Activated naive CD8-positive, alpha-beta T cell treated with anti-CD3 and anti-CD28 coated beads, Interleukin-2, amount 50 U/mL, for 24 hours (primary cell): Measurements from ENCODE around the gene SLC25A51.

Experiments
- ATAC-seq: fragments of 150-1000 bp; cut with Tn5 transposase; one replicate; pipeline ENCODE4 v1.10.0; 2021
- DNase-seq: peaks from one replicate; pipeline ENCODE4 v3.0.0; 2021
- H3K27ac Mint-ChIP-seq: one replicate; pipeline ENCODE4 v1.8.0; 2021; ENCODE audit warnings: mild to moderate bottlenecking, mixed read lengths
- H3K27me3 Mint-ChIP-seq: one replicate; pipeline ENCODE4 v1.8.0; 2021; ENCODE audit warnings: mixed read lengths
- H3K36me3 Mint-ChIP-seq: one replicate; pipeline ENCODE4 v1.8.0; 2021; ENCODE audit warnings: low read depth, mixed read lengths
- H3K4me1 Mint-ChIP-seq: one replicate; pipeline ENCODE4 v1.8.0; 2021; ENCODE audit warnings: mixed read lengths
- H3K4me3 Mint-ChIP-seq: one replicate; pipeline ENCODE4 v1.8.0; 2021; ENCODE audit warnings: mild to moderate bottlenecking, moderate library complexity, mixed read lengths
- H3K9me3 Mint-ChIP-seq: one replicate; pipeline ENCODE4 v1.8.0; 2021; ENCODE audit warnings: mixed read lengths

SLC25A51 gene, protein sequence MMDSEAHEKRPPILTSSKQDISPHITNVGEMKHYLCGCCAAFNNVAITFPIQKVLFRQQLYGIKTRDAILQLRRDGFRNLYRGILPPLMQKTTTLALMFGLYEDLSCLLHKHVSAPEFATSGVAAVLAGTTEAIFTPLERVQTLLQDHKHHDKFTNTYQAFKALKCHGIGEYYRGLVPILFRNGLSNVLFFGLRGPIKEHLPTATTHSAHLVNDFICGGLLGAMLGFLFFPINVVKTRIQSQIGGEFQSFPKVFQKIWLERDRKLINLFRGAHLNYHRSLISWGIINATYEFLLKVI

DNA sequence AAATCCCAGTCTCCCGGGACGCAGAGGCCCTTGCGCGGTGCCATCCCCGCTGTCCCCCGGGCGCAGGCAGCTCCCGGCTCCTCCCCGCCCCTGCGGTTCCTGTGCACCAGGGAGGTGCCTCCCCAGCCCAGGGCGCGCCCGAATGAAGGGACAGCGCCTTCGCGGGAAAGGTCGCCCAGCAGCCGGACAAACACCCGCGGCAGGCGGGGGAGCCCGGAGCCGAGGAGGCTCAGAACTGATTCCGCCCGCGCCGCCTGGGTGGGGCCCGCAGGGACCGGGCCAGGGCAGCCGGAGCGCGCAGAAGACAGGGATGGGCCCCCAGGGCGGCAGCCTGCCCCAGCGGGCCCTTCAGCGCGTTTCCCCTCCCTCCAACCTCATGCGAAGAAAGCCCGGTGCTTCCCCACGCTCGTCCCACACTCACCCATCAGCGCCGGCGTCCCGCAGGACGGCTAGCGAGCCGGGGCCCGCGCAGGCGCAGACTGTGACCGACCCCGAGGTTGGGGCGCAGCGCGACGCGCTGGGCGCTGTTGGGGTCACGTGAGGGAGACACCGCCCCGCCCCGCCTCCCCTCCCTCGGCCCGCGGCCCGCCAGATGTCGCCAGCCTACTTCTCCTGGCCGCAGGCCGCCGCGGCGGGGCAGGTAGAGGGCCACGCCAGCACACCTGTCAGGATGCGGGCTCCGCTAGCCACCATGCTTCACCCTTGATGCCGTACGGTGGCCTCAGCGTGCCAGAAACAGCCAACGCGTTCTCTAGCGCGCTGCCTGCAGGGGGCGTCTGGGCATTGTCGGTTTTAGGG, at the start of gene SLC25A51:
TSS of gene SLC25A51 (minus strand) at position 481 of the 798 bp plus-strand sequence. CDS start 15,577 bp downstream, outside the sequence.
- H3K36me3 Mint-ChIP-seq, result no peaks in the 10 kb centered on the region
- peak; percentile 85 for ATAC-seq
- DNase-seq, result peak; percentile 95
- peak within 1 kb of the TSS; percentile 91 for H3K4me3 Mint-ChIP-seq
- H3K27me3 Mint-ChIP-seq, result no peaks in the 10 kb centered on the region
- H3K4me1 Mint-ChIP-seq, result peaks cover 29% of the 10 kb centered on the region
- no peaks in the 10 kb centered on the region for H3K9me3 Mint-ChIP-seq
- H3K27ac Mint-ChIP-seq, result peak within 1 kb of the TSS; percentile 88

GRCh38 chr9:37953206-37953774, 49.4 kb upstream of the SLC25A51 start:
- DNase-seq (no peak), ATAC-seq (no peak)
- H3K4me1 Mint-ChIP-seq, result peaks cover 34% of the 10 kb centered on the region
- no peaks in the 10 kb centered on the region for H3K9me3 Mint-ChIP-seq
- H3K27ac Mint-ChIP-seq, result peak overlapping the region; percentile 93
- H3K27me3 Mint-ChIP-seq, result no peaks in the 10 kb centered on the region
- peaks cover 6% of the 10 kb centered on the region for H3K36me3 Mint-ChIP-seq
- H3K4me3 Mint-ChIP-seq, result peak overlapping the region; percentile 61

- Mint-ChIP-seq H3K27ac (peak overlapping the region; percentile 93), H3K36me3 (peaks cover 6% of the 10 kb centered on the region), H3K4me1 (peaks cover 34% of the 10 kb centered on the region), H3K9me3 (no peaks in the 10 kb centered on the region), H3K4me3 (no peak overlapping the region), H3K27me3 (no peaks in the 10 kb centered on the region)
- DNase-seq, result no peak
- no peak for ATAC-seq
Observed at GRCh38 chr9:37952731-37953130, 48.8 kb upstream of the SLC25A51 start.

DNA sequence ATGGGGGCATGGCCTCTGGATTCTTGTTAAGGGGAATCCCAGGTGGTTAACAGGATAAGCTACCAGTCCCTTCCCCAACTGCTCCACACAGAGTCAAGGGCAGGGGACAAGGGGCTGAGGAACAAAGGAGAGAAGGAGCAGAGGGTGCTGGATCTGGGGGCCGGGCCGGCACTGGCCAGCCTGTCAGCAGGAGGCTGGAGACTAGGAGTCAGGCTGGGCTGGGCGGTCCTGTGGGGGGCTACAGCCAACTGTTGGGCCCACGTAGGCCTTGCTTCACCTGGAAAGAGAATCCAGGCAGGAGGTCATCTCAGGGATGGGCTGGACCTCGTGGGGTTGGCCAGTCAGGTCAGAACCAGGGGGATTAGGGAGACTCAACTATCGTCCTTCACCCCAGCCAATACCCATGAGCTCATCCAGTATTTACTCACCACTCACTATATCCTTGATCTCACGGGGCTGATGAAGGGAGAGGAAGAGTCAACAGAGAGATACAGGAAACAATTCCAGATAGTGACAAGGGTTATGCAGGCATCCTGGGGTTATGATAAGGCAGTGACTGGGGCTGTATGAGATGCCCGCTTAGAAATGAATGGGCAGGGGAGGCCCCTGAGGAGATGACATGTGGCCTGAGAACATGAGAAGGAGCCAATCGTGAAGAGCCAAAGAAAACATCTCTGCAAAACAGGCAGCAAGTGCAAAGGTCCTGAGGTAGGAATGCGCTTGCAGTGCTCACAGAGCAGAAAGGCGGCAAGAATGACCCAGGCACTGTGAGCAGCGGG, 47.9 kb upstream of the SLC25A51 start:
- peak overlapping the region; percentile 7 for H3K27ac Mint-ChIP-seq

DNA sequence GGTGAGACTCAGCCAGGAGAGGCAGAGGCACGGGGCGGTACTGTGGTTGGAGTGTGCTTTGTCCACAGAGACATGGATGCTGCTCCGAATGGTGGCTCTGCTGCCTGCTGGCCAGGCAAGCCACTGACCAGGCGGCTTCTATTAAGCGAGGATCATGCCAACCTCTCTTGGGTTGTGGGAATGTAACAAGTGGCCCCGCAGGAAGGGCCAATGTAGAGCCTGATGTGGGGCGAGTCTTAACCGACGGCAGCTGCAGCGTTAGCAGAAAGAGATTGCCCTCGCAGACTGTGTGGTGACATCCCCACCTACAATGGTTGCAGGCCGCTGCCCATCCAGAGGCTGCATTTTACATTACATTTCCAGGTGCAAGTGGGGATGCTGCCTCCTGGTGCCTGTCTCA, 46.6 kb upstream of the SLC25A51 start:
- peaks cover 6% of the 10 kb centered on the region for H3K36me3 Mint-ChIP-seq
- no peaks in the 10 kb centered on the region for H3K9me3 Mint-ChIP-seq
- H3K27me3 Mint-ChIP-seq, result no peaks in the 10 kb centered on the region

More for the DNA sequence above, 47.9 kb upstream of the SLC25A51 start:
- Mint-ChIP-seq H3K36me3 (peaks cover 6% of the 10 kb centered on the region), H3K4me3 (no peak overlapping the region), H3K4me1 (peaks cover 34% of the 10 kb centered on the region), H3K27me3 (no peaks in the 10 kb centered on the region), H3K9me3 (no peaks in the 10 kb centered on the region)
- no peak for DNase-seq
- no peak for ATAC-seq

GRCh38 chr9:37949576-37949975, 45.6 kb upstream of the SLC25A51 start:
- DNase-seq (no peak), ATAC-seq (no peak)
- H3K36me3 Mint-ChIP-seq, result peaks cover 6% of the 10 kb centered on the region
- no peak overlapping the region for H3K27ac Mint-ChIP-seq
- H3K4me1 Mint-ChIP-seq, result peaks cover 27% of the 10 kb centered on the region
- no peaks in the 10 kb centered on the region for H3K27me3 Mint-ChIP-seq
- H3K9me3 Mint-ChIP-seq, result no peaks in the 10 kb centered on the region
- H3K4me3 Mint-ChIP-seq, result no peak overlapping the region

More for the DNA sequence above, 46.6 kb upstream of the SLC25A51 start:
- Mint-ChIP-seq H3K4me1 (peaks cover 34% of the 10 kb centered on the region), H3K4me3 (no peak overlapping the region), H3K27ac (no peak overlapping the region)
- DNase-seq, result no peak
- ATAC-seq, result no peak

GRCh38 chr9:37948417-37948980, 44.6 kb upstream of the SLC25A51 start:
- Mint-ChIP-seq H3K36me3 (peaks cover 6% of the 10 kb centered on the region), H3K4me1 (peaks cover 17% of the 10 kb centered on the region)
- no peak for ATAC-seq

GRCh38 chr9:37947977-37948376, 44.0 kb upstream of the SLC25A51 start:
- H3K36me3 Mint-ChIP-seq, result peaks cover 6% of the 10 kb centered on the region
- H3K27me3 Mint-ChIP-seq, result peaks cover 1% of the 10 kb centered on the region
- no peak overlapping the region for H3K27ac Mint-ChIP-seq
- peaks cover 11% of the 10 kb centered on the region for H3K4me1 Mint-ChIP-seq
- no peak for ATAC-seq
- no peaks in the 10 kb centered on the region for H3K9me3 Mint-ChIP-seq
- H3K4me3 Mint-ChIP-seq, result no peak overlapping the region
- no peak for DNase-seq

More at GRCh38 chr9:37948417-37948980, 44.6 kb upstream of the SLC25A51 start:
- Mint-ChIP-seq H3K9me3 (no peaks in the 10 kb centered on the region), H3K27ac (no peak overlapping the region), H3K4me3 (no peak overlapping the region), H3K27me3 (peaks cover 1% of the 10 kb centered on the region)
- no peak for DNase-seq

- no peak overlapping the region for H3K4me3 Mint-ChIP-seq
- peaks cover 1% of the 10 kb centered on the region for H3K27me3 Mint-ChIP-seq
- H3K36me3 Mint-ChIP-seq, result peaks cover 4% of the 10 kb centered on the region
- ATAC-seq, result no peak
- peaks cover 6% of the 10 kb centered on the region for H3K4me1 Mint-ChIP-seq
- no peaks in the 10 kb centered on the region for H3K9me3 Mint-ChIP-seq
- H3K27ac Mint-ChIP-seq, result no peak overlapping the region
- DNase-seq, result no peak
Observed at GRCh38 chr9:37947471-37947870, 43.5 kb upstream of the SLC25A51 start.

DNA sequence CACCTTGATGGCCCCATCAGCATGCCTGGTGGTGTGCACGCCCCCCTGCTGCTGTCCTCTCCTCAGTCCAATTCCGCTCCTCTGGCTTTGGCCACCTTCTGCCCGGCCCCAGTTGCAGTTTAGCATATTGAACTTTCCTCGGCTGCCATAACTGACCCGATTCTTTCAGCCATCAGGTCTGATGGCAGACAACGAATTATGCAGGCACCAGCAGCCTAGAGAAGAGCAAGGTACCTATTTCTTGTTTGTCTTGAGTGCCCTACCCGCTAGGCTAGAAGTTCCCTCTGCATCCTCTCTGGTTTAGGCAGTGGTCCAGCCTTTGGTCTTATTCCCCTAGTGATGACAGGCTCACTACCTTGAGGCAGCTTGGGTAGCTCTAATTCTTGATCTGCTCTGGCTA, 43.0 kb upstream of the SLC25A51 start:
- no peak for DNase-seq
- ATAC-seq, result no peak
- no peaks in the 10 kb centered on the region for H3K9me3 Mint-ChIP-seq
- H3K36me3 Mint-ChIP-seq, result no peaks in the 10 kb centered on the region
- H3K27ac Mint-ChIP-seq, result no peak overlapping the region
- H3K4me1 Mint-ChIP-seq, result peaks cover 1% of the 10 kb centered on the region
- H3K27me3 Mint-ChIP-seq, result peaks cover 1% of the 10 kb centered on the region
- no peak overlapping the region for H3K4me3 Mint-ChIP-seq

- no peak overlapping the region for H3K27ac Mint-ChIP-seq
- H3K4me3 Mint-ChIP-seq, result no peak overlapping the region
- no peaks in the 10 kb centered on the region for H3K9me3 Mint-ChIP-seq
- DNase-seq, result no peak
- no peaks in the 10 kb centered on the region for H3K36me3 Mint-ChIP-seq
- peak; percentile 15 for ATAC-seq
- no peaks in the 10 kb centered on the region for H3K4me1 Mint-ChIP-seq
- H3K27me3 Mint-ChIP-seq, result peaks cover 1% of the 10 kb centered on the region
Observed at GRCh38 chr9:37946041-37946440, 42.1 kb upstream of the SLC25A51 start.

DNA sequence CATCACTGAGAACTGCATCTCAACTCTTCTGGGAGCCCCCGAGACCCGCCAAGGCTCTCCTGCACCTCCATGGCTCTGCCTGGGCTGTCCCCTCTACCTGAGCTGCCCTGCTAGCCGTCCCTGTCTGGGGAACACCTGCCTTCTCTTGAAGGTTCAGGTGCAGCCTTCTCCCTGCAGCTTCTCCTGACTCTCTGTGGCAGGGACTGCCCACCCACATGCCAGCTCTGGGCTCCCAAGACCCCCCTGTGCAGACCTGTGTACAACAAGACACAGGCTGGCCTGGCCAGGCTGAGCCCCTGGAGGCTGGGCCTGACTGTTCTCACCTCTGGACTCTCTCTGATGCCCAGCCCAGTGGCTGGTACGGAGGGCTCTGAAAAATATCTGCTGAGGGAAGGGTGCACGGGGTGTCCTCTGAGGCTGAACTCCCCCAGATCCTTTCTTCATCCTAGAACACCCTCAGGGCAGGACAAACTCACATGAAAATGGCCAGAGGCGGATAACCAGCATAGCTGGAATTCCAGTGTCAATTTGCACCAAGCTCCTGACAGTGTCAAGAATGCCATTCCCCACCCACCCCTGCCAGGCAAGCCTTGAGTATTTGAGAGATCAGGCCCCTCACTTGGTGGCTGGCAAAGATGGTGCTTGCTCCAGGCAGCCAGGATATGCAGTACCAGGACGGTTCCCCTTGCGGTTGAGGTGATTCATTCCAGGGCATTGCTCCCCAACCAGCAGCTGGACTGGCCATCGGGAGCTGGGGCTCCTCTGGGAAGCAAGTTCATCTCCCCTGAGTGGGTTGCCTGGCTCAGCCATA, 40.9 kb upstream of the SLC25A51 start:
- Mint-ChIP-seq H3K4me3 (no peak overlapping the region), H3K27ac (no peak overlapping the region), H3K9me3 (no peaks in the 10 kb centered on the region), H3K27me3 (peaks cover 1% of the 10 kb centered on the region), H3K4me1 (no peaks in the 10 kb centered on the region), H3K36me3 (no peaks in the 10 kb centered on the region)
- DNase-seq (no peak), ATAC-seq (no peak)

- DNase-seq, result no peak
- no peaks in the 10 kb centered on the region for H3K9me3 Mint-ChIP-seq
- H3K4me3 Mint-ChIP-seq, result no peak overlapping the region
- ATAC-seq, result no peak
- H3K36me3 Mint-ChIP-seq, result no peaks in the 10 kb centered on the region
- H3K27ac Mint-ChIP-seq, result no peak overlapping the region
- H3K4me1 Mint-ChIP-seq, result no peaks in the 10 kb centered on the region
- peaks cover 1% of the 10 kb centered on the region for H3K27me3 Mint-ChIP-seq
Observed at GRCh38 chr9:37944266-37944650, 40.3 kb upstream of the SLC25A51 start.
